HCT116 (cell line): ENCODE results near the gene TMEM129. TPM values are rescaled to one million over a fixed set of nuclear protein-coding genes. Genes with fewer than 3 reads are reported as not detected.

Experiments
- ATAC-seq: fragments of 200-7000 bp; cut with Tn5 transposase; 2 replicates; pipeline ENCODE4 v1.9.1; 2020; ENCODE audit warnings: mild to moderate bottlenecking, moderate library complexity
- BruUV-seq: library from RNA; stranded (reverse); fragments of 400-500 nt; replicated peaks from 2 replicates; lab custom pipeline; 2021; lab: Mats Ljungman, UMichigan
- CTCF ChIA-PET: fragments of 300-600 bp; sonication (Branson Sonifier 250); formaldehyde crosslinking; loops from one replicate; lab custom pipeline; 2021; ENCODE audit warnings: antibody characterized with exemption; lab: Charles Lee
- POLR2A ChIA-PET: fragments of 300-600, 350-600 bp; sonication (Branson Sonifier 250); formaldehyde crosslinking; loops from one replicate; lab custom pipeline; 2021; ENCODE audit warnings: antibody characterized with exemption; lab: Charles Lee
- RAD21 ChIA-PET, 2 experiments: fragments of 300-600 bp; sonication (Branson Sonifier 250); formaldehyde crosslinking; loops; one replicate each; lab custom pipeline; 2023; ENCODE audit warnings: low total read pairs in 2 of 2; ENCODE audit not compliant: uncharacterized antibody in 2 of 2, unreplicated experiment in 2 of 2, low non-redundant PET in 1 of 2; lab: Charles Lee
- DNase-seq: peaks from one replicate; pipeline ENCODE4 v3.0.0-alpha.2; 2010; ENCODE audit warnings: low read depth, low spot score
- H2AFZ ChIP-seq: fragments of 200-600 bp; shearing (Covaris generic), sonication (generic); 2 replicates; pipeline ENCODE4 v1.6.1; 2017; ENCODE audit warnings: low read depth, mixed run types, mixed read lengths, antibody characterized with exemption, low read length; ENCODE audit not compliant: poor library complexity, severe bottlenecking
- H3K27ac ChIP-seq: 2 replicates; pipeline ENCODE4 v1.5.1; 2012; ENCODE audit warnings: low read depth, low read length
- H3K27me3 ChIP-seq: fragments of 200-600 bp; sonication (generic); 2 replicates; pipeline ENCODE4 v1.6.1; 2016; ENCODE audit warnings: mixed run types, low read length, mixed read lengths; ENCODE audit not compliant: insufficient read depth
- H3K36me3 ChIP-seq, 2 experiments: fragments of 200-500 bp in 1 of 2; fragments of 200-600 bp in 1 of 2; sonication (Bioruptor generic) in 1 of 2; sonication (generic) in 1 of 2; 2 replicates each; pipeline versions ENCODE4 v1.5.1 to v1.6.1; 2014 to 2016; ENCODE audit warnings: low read length in 2 of 2, inconsistent platforms in 1 of 2, mixed read lengths in 1 of 2, mixed run types in 1 of 2; ENCODE audit not compliant: insufficient read depth in 2 of 2, control insufficient read depth in 1 of 2
- H3K4me1 ChIP-seq, 2 experiments: fragments of 200-600 bp in 1 of 2; sonication (generic) in 1 of 2; 2 replicates each; pipeline versions ENCODE4 v1.5.1 to v1.6.1; 2012 to 2017; ENCODE audit warnings: low read length in 2 of 2, inconsistent platforms in 1 of 2, mild to moderate bottlenecking in 1 of 2, mixed read lengths in 1 of 2, mixed run types in 1 of 2, moderate library complexity in 1 of 2; ENCODE audit not compliant: insufficient read depth in 2 of 2, control insufficient read depth in 1 of 2
- H3K4me2 ChIP-seq: fragments of 200-600 bp; sonication (generic); 2 replicates; pipeline ENCODE4 v1.6.1; 2017; ENCODE audit warnings: mixed run types, low read length, mixed read lengths
- H3K4me3 ChIP-seq, 2 experiments: fragments of 200-600 bp in 1 of 2; sonication (generic) in 1 of 2; replicated peaks in 1 of 2; 2 replicates each; pipeline ENCODE4 v1.5.1; 2011 to 2016; ENCODE audit warnings: low read length in 2 of 2, control low read depth in 1 of 2, low read depth in 1 of 2, mild to moderate bottlenecking in 1 of 2, mixed read lengths in 1 of 2, mixed run types in 1 of 2
- H3K79me2 ChIP-seq: fragments of 200-600 bp; sonication (generic); 2 replicates; pipeline ENCODE4 v1.6.1; 2017; ENCODE audit warnings: mild to moderate bottlenecking, mixed run types, low read length, moderate library complexity, mixed read lengths; ENCODE audit not compliant: insufficient read depth
- H3K9ac ChIP-seq: fragments of 200-600 bp; sonication (generic); 2 replicates; pipeline ENCODE4 v1.6.1; 2016; ENCODE audit warnings: low read length, mixed read lengths
- H3K9me2 ChIP-seq: fragments of 200-600 bp; sonication (generic), shearing (Covaris generic); 2 replicates; pipeline ENCODE4 v1.6.1; 2017; ENCODE audit warnings: mixed run types, mild to moderate bottlenecking, moderate library complexity; ENCODE audit not compliant: insufficient read depth
- H3K9me3 ChIP-seq, 2 experiments: fragments of 200-500 bp in 1 of 2; fragments of 200-600 bp in 1 of 2; sonication (Bioruptor generic) in 1 of 2; sonication (generic) in 1 of 2; 2 replicates each; pipeline ENCODE4 v1.6.1; 2014 to 2017; ENCODE audit warnings: low read length in 2 of 2, mixed read lengths in 2 of 2, inconsistent platforms in 1 of 2, low read depth in 1 of 2, mild to moderate bottlenecking in 1 of 2, mixed run types in 1 of 2, moderate library complexity in 1 of 2; ENCODE audit not compliant: control insufficient read depth in 1 of 2, insufficient read depth in 1 of 2
- H4K20me1 ChIP-seq: fragments of 200-600 bp; sonication (generic), shearing (Covaris generic); 2 replicates; pipeline ENCODE4 v1.6.1; 2017; ENCODE audit warnings: mixed run types, mild to moderate bottlenecking, moderate library complexity; ENCODE audit not compliant: insufficient read depth
- JUND ChIP-seq: IDR thresholded peaks from 2 replicates; pipeline ENCODE4 v1.6.1; 2012
- MAX ChIP-seq: IDR thresholded peaks from 2 replicates; pipeline ENCODE4 v1.6.1; 2012
- POLR2AphosphoS5 ChIP-seq: IDR thresholded peaks from 2 replicates; pipeline ENCODE4 v1.6.1; 2011; ENCODE audit warnings: mild to moderate bottlenecking, low read depth, low read length, moderate library complexity
- REST ChIP-seq: IDR thresholded peaks from 2 replicates; pipeline ENCODE4 v1.6.1; 2012; ENCODE audit warnings: low read depth
- SP1 ChIP-seq: IDR thresholded peaks from 2 replicates; pipeline ENCODE4 v1.6.1; 2012; ENCODE audit warnings: low read depth
- intact Hi-C: fragments of 100-400 bp; cut with micrococcal nuclease; formaldehyde crosslinking; loops from 2 replicates; pipeline ENCODE4 v1.10.0; 2022
- total RNA-seq: library from RNA; stranded (reverse); gene quantifications from one replicate; pipeline ENCODE4 v1.2.1, GENCODE V29; 2021; ENCODE audit not compliant: unreplicated experiment

Gene TMEM129
- total RNA-seq, 1 experiment from 2014 or later: 29.4 TPM

GRCh38 chr4:1683736-1684505 lies 37.2 kb downstream of the TMEM129 start, which contains the start of gene FAM53A (continued):
- TF ChIP-seq REST (no peak), MAX (0 out of 2 replicates have a peak, but pooled peaks have one; percentile 22)
- TF ChIP-seq, all 23 proteins: peak for 3

- ChIA-PET CTCF (interaction anchor here (1.8 kb wide), 1 partner anchor 10 kb away, joined by 6 read pairs; no protein-coding TSS in a partner anchor), POLR2A (interaction anchor here (1.1 to 1.2 kb wide), 2 partner anchors 10 to 29 kb away, joined by 3 read pairs; partner anchors contain the start of gene SLBP), RAD21 (no interaction called here)
- Histone ChIP-seq H3K79me2 (no peaks in the 10 kb centered on the region), H4K20me1 (no peaks in the 10 kb centered on the region), H3K9ac (0 out of 2 replicates have a peak overlapping the region, but pooled peaks have one; percentile 56), H3K4me2 (peak overlapping the region; percentile 69), H3K4me1 (peaks cover 8 to 23% of the 10 kb centered on the region in 2 experiments; a peak in 3 of 4 replicates), H3K27me3 (no peaks in the 10 kb centered on the region), H3K9me2 (no peaks in the 10 kb centered on the region), H3K9me3 (no peaks in the 10 kb centered on the region), H3K36me3 (no peaks in the 10 kb centered on the region), H3K27ac (no peak overlapping the region), H3K4me3 (peak overlapping the region; percentile 19 to 45; a peak in 3 of 4 replicates), H2AFZ (no peak overlapping the region)
- ATAC-seq: no peak
- DNase-seq: no peak
- BruUV-seq: no TSS peak
- TF ChIP-seq SP1 (no peak), REST (no peak), POLR2AphosphoS5 (no peak), JUND (no peak)
- intact Hi-C loops: no loop called here
Observed at GRCh38 chr4:1683261-1683735, 37.8 kb downstream of the TMEM129 start.
